Chondrocyte (in vitro differentiated cells): ENCODE data around the gene CDK7. TPM values are rescaled to one million over a fixed set of nuclear protein-coding genes. Genes with fewer than 3 reads are reported as not detected.

Experiments used
- DNase-seq: peaks from one replicate; pipeline ENCODE4 v3.0.0; 2021; ENCODE audit warnings: mixed read lengths, low spot score
- H3K27ac Mint-ChIP-seq: one replicate; pipeline ENCODE4 v1.8.0; 2021; ENCODE audit warnings: mild to moderate bottlenecking, moderate library complexity, mixed read lengths; ENCODE audit not compliant: unreplicated experiment
- H3K27me3 Mint-ChIP-seq: 2 replicates; pipeline ENCODE4 v1.8.0; 2021; ENCODE audit warnings: low read depth, mixed read lengths
- H3K36me3 Mint-ChIP-seq: 2 replicates; pipeline ENCODE4 v1.8.0; 2021; ENCODE audit warnings: low read depth, mixed read lengths
- H3K4me1 Mint-ChIP-seq: 2 replicates; pipeline ENCODE4 v1.8.0; 2021; ENCODE audit warnings: low read depth, mild to moderate bottlenecking, mixed read lengths
- H3K4me3 Mint-ChIP-seq: one replicate; pipeline ENCODE4 v1.8.0; 2021; ENCODE audit warnings: mild to moderate bottlenecking, moderate library complexity, mixed read lengths; ENCODE audit not compliant: unreplicated experiment
- H3K9me3 Mint-ChIP-seq: 2 replicates; pipeline ENCODE4 v1.8.0; 2021; ENCODE audit warnings: low read depth, mixed read lengths
- CTCF ChIP-seq: fragments of 200-600 bp; sonication (generic); IDR thresholded peaks from 2 replicates; pipeline ENCODE4 v1.5.0; 2021; ENCODE audit warnings: antibody characterized with exemption, mild to moderate bottlenecking, moderate library complexity
- total RNA-seq: library from RNA; stranded (reverse); gene quantifications from 3 replicates; pipeline ENCODE4 v1.2.1, GENCODE V29; 2021

The CDK7 gene
- total RNA-seq, 1 donor from 2014 or later, result 42.9 TPM

GRCh38 chr5:69315972-69316371, 81.3 kb downstream of the CDK7 start:
- Mint-ChIP-seq H3K36me3 (no peaks in the 10 kb centered on the region), H3K9me3 (peaks cover 4% of the 10 kb centered on the region), H3K27ac (no peak overlapping the region), H3K4me3 (no peak overlapping the region), H3K27me3 (no peaks in the 10 kb centered on the region), H3K4me1 (no peaks in the 10 kb centered on the region)
- DNase-seq, result no peak
- no peak for TF ChIP-seq CTCF

GRCh38 chr5:69317391-69317790, 82.7 kb downstream of the CDK7 start:
- Mint-ChIP-seq H3K4me1 (no peaks in the 10 kb centered on the region), H3K27me3 (no peaks in the 10 kb centered on the region), H3K27ac (no peak overlapping the region), H3K36me3 (no peaks in the 10 kb centered on the region), H3K9me3 (peaks cover 4% of the 10 kb centered on the region), H3K4me3 (no peak overlapping the region)
- DNase-seq, result no peak
- no peak for TF ChIP-seq CTCF

- Mint-ChIP-seq H3K27me3 (no peaks in the 10 kb centered on the region), H3K4me1 (no peaks in the 10 kb centered on the region), H3K27ac (no peak overlapping the region), H3K9me3 (no peaks in the 10 kb centered on the region), H3K4me3 (no peak overlapping the region), H3K36me3 (no peaks in the 10 kb centered on the region)
- DNase-seq, result no peak
- TF ChIP-seq CTCF, result no peak
Observed at GRCh38 chr5:69326365-69326764, 91.7 kb downstream of the CDK7 start.

Other genes starting within 250 kb of the CDK7 start
- 72.7 to 97.1 TPM (median 75.1 TPM) in 3 replicates for gene SLC30A5, start 140.9 kb upstream of the CDK7 start, total RNA-seq
- gene CCNB1, start 67.7 kb upstream of the CDK7 start, total RNA-seq, result 18.9 to 34.5 TPM (median 29.5 TPM) in 3 replicates
- 4.5 to 9.2 TPM (median 4.7 TPM) in 3 replicates for gene CENPH, start 45.3 kb upstream of the CDK7 start, total RNA-seq
- gene CCDC125, start 97.9 kb downstream of the CDK7 start, total RNA-seq, result 1.5 to 4.6 TPM (median 1.9 TPM) in 3 replicates
- 32.5 to 38.6 TPM (median 33.0 TPM) in 3 replicates for gene AK6, start 134.6 kb downstream of the CDK7 start, total RNA-seq
- 49.4 to 75.6 TPM (median 64.8 TPM) in 3 replicates for gene TAF9, start 134.6 kb downstream of the CDK7 start, total RNA-seq
- gene RAD17, start 134.9 kb downstream of the CDK7 start, total RNA-seq, result 22.4 to 25.7 TPM (median 25.3 TPM) in 3 replicates
- 1.2 to 2.2 TPM (median 2.0 TPM) in 3 replicates for gene MARVELD2, start 180.2 kb downstream of the CDK7 start, total RNA-seq